K562 treated with DMSO at 1 percent for 4 hours (cell line): ENCODE measurements around the gene JHY. TPM values are rescaled to one million over a fixed set of nuclear protein-coding genes. Genes with fewer than 3 reads are reported as not detected.

Experiments used
- total RNA-seq: library from RNA; unstranded; fragments of 300-600 nt; gene quantifications from 2 replicates; pipeline ENCODE4 v1.2.3, GENCODE V29; 2022; ENCODE audit not compliant: insufficient read depth

JHY gene
- total RNA-seq: not detected in 2 replicates

DNA sequence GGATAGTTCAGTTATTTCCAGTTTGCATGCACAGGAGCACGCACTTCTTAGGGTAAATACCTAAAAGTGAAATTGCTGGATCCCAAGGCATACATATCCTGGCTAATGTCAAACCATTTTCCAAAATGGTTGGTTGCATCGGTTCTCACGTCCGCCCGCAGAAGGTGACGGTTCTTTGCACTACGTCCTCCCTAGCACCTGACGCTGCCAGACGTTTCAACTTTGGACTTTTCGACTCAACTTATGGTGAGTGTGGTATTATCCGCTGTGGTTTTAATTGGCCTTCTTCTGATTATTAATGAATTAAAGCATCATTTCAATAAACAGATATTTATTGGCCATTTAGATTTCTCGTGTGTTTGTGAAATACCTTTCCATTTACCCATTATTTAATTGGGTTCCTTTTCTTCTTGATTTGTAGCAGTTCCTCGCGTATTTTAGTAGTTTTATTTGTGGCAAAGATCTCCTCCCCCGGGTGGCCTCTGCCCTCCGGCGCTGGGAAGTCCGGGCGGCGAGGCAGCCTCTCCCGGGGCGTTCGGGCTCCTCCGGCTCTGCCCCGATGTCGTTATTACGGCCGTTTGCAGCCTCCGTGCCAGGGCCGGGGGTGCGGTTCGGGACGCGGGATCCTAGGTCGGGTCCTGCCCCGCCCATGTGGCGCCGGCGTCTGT lies at the start of gene JHY:
TSS of gene JHY (plus strand) at position 571 of the 668 bp plus-strand sequence. CDS start 3,091 bp downstream, outside the sequence.

DNA sequence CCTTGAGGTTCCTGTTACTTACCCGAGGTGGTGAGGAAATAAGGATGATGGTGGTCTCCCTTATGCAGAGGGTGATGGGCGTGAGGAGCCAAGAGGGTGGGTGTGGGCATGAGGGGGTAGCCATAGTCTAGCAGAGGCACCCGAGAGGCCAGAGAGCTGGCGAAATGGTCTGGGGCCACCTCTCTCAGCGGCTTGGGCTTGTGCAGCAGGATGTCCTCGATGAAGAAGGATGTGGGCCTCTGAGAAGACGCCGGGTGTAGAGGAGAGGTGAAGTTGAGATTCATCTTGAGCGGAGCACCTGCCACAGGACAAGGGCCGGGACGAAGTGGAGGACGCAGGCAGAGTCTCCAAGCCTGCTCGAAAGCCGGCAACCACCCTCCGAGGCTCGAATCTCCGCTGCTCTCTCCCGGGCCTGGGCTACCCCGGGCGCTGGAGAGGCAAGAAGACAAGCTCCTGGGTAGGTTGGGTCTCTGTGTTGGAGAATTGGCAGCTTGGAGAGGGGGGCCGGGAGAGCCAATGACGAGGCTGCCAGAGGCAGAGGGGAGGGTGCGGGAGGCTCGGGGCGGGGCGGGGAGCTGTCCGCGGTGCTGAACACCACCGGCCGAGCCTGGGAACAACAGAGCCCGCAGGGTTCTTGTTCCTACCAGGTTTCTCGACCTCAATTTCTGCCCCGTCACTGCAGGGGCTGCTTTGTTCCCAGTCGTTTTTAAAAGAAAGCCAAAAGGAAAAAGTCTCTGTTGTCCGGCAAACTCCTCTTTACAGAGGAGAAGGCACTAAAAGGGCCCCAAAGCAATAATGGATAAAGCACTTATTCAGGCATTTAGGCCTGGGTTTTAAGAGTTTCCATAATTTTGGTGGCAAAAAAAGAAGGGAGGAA lies 99.1 kb downstream of the JHY start, which contains the start of gene BSX:
TSS of gene BSX (minus strand) at position 447 of the 877 bp plus-strand sequence. CDS start at position 284, 163 bp downstream.

Other genes starting within 250 kb of the JHY start
- not detected in 2 replicates for gene UBASH3B, start 227.0 kb upstream of the JHY start, total RNA-seq
- gene CRTAM, start 44.3 kb upstream of the JHY start, total RNA-seq: not detected in 2 replicates
- not detected in 2 replicates for gene BSX, start 99.1 kb downstream of the JHY start, total RNA-seq
- 1,194 and 1,212 TPM in 2 replicates for gene HSPA8, start 179.4 kb downstream of the JHY start, total RNA-seq